HEK293 (cell line): ENCODE measurements around the gene WWOX.

ENCODE experiments used
- CTCF ChIA-PET: fragments of 350-600 bp; formaldehyde crosslinking; extraction: SDS; loops from one replicate; lab custom pipeline; 2021; ENCODE audit warnings: antibody characterized with exemption; lab: Yijun Ruan, JAX
- POLR2A ChIA-PET: fragments of 300-600 bp; formaldehyde crosslinking; extraction: SDS; loops from one replicate; lab custom pipeline; 2020; ENCODE audit warnings: antibody characterized with exemption, inconsistent platforms; lab: Yijun Ruan, JAX
- H3K27ac ChIP-seq: fragments of 200-500 bp; sonication (Bioruptor generic); 2 replicates; pipeline ENCODE4 v1.5.1; 2014; ENCODE audit warnings: low read depth, low read length, control low read depth, inconsistent platforms; ENCODE audit errors: extremely low read depth
- H3K36me3 ChIP-seq, 2 experiments: fragments of 200-500 bp in 1 of 2; sonication (Bioruptor generic) in 1 of 2; 1 replicate in 1 of 2; 2 replicates in 1 of 2; pipeline ENCODE4 v1.5.1; 2014 to 2017; ENCODE audit warnings: inconsistent platforms in 2 of 2, low read length in 2 of 2; ENCODE audit not compliant: control insufficient read depth in 2 of 2, insufficient read depth in 1 of 2
- H3K4me1 ChIP-seq: fragments of 200-500 bp; sonication (Bioruptor generic); 2 replicates; pipeline ENCODE4 v1.5.1; 2014; ENCODE audit warnings: mild to moderate bottlenecking, low read length, inconsistent platforms; ENCODE audit not compliant: control insufficient read depth, insufficient read depth
- H3K4me3 ChIP-seq: 2 replicates; pipeline ENCODE4 v1.5.1; 2011; ENCODE audit warnings: low read depth, mild to moderate bottlenecking, control low read depth, low read length, moderate library complexity
- H3K9me3 ChIP-seq: fragments of 200-500 bp; sonication (Bioruptor generic); 2 replicates; pipeline ENCODE4 v1.5.1; 2014; ENCODE audit warnings: low read depth, low read length, inconsistent platforms; ENCODE audit not compliant: control insufficient read depth, insufficient read depth
- HOXD13 ChIP-seq: sonication (generic); formaldehyde crosslinking; IDR thresholded peaks from 2 replicates; pipeline ENCODE4 v1.8.0; 2022; ENCODE audit warnings: missing genetic modification reagents, borderline replicate concordance
- PRDM6 ChIP-seq: fragments of 450-650 bp; formaldehyde crosslinking; IDR thresholded peaks from 2 replicates; pipeline ENCODE4 v1.5.1; 2017; ENCODE audit warnings: missing biosample characterization, missing genetic modification characterization
- TRIM28 ChIP-seq: IDR thresholded peaks from 2 replicates; pipeline ENCODE4 v1.6.1; 2011; ENCODE audit warnings: low read length, control low read depth, borderline replicate concordance
- ZBTB44 ChIP-seq: fragments of 450-650 bp; IDR thresholded peaks from 2 replicates; pipeline ENCODE4 v1.5.1; 2018; ENCODE audit warnings: missing biosample characterization, mild to moderate bottlenecking, missing genetic modification characterization
- ZIC2 ChIP-seq: fragments of 450-650 bp; formaldehyde crosslinking; IDR thresholded peaks from 2 replicates; pipeline ENCODE4 v1.5.1; 2016; ENCODE audit warnings: missing biosample characterization, missing genetic modification characterization
- ZNF214 ChIP-seq: fragments of 450-650 bp; formaldehyde crosslinking; IDR thresholded peaks from 2 replicates; pipeline ENCODE4 v1.5.1; 2017; ENCODE audit warnings: missing biosample characterization, mild to moderate bottlenecking, missing genetic modification characterization, borderline replicate concordance
- ZNF629 ChIP-seq: fragments of 450-650 bp; formaldehyde crosslinking; IDR thresholded peaks from 2 replicates; pipeline ENCODE4 v1.5.1; 2017; ENCODE audit warnings: missing biosample characterization, missing genetic modification characterization
- ZNF837 ChIP-seq: fragments of 450-650 bp; formaldehyde crosslinking; IDR thresholded peaks from 2 replicates; pipeline ENCODE4 v1.5.1; 2016; ENCODE audit warnings: missing biosample characterization, missing genetic modification characterization
- ZSCAN23 ChIP-seq: fragments of 450-650 bp; formaldehyde crosslinking; IDR thresholded peaks from 2 replicates; pipeline ENCODE4 v1.5.1; 2016; ENCODE audit warnings: missing biosample characterization, missing genetic modification characterization
- TF ChIP-seq, protein P1 (sequence below): fragments of 450-650 bp; formaldehyde crosslinking; IDR thresholded peaks from 2 replicates; pipeline ENCODE4 v1.5.1; 2016; ENCODE audit warnings: missing biosample characterization, missing genetic modification characterization
- TF ChIP-seq, protein P2 (sequence below): fragments of 450-650 bp; formaldehyde crosslinking; IDR thresholded peaks from 2 replicates; pipeline ENCODE4 v1.5.1; 2016; ENCODE audit warnings: missing biosample characterization, missing genetic modification characterization

Gene WWOX

DNA sequence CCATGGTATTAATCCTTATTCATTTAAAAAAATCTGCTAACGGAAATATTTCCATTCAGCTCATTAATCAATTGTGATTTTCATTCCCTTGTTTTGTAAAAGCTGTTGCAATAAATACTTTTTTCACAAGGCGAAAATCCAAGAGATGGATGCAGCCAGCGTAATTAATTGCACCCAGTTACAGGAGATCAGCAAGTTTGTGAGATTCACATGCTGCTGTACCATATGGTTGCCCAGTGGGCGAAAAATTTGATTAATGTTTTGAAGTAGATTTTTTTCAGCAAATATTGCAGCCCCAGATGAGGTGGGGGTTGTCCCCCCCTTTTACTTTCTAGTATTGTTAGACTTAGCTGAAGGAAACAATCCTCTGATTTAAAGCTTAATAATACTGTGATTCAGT lies 186.6 kb downstream of the WWOX start:
- TF ChIP-seq ZSCAN23 (tag by site-specific recombination), result no peak
- TF ChIP-seq PRDM6, result 0 out of 2 replicates have a peak, but pooled peaks have one; percentile 36
- TF ChIP-seq, protein P1, sequence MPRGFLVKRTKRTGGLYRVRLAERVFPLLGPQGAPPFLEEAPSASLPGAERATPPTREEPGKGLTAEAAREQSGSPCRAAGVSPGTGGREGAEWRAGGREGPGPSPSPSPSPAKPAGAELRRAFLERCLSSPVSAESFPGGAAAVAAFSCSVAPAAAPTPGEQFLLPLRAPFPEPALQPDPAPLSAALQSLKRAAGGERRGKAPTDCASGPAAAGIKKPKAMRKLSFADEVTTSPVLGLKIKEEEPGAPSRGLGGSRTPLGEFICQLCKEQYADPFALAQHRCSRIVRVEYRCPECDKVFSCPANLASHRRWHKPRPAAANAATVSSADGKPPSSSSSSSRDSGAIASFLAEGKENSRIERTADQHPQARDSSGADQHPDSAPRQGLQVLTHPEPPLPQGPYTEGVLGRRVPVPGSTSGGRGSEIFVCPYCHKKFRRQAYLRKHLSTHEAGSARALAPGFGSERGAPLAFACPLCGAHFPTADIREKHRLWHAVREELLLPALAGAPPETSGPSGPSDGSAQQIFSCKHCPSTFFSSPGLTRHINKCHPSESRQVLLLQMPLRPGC (tag by site-specific recombination), result no peak
- TF ChIP-seq ZIC2 (tag by site-specific recombination), result no peak
- TF ChIP-seq TRIM28, result no peak
- TF ChIP-seq ZNF837 (tag by site-specific recombination), result no peak
- no peak for TF ChIP-seq ZNF214
- CTCF ChIA-PET, result no interaction called here
- POLR2A ChIA-PET, result no interaction called here

DNA sequence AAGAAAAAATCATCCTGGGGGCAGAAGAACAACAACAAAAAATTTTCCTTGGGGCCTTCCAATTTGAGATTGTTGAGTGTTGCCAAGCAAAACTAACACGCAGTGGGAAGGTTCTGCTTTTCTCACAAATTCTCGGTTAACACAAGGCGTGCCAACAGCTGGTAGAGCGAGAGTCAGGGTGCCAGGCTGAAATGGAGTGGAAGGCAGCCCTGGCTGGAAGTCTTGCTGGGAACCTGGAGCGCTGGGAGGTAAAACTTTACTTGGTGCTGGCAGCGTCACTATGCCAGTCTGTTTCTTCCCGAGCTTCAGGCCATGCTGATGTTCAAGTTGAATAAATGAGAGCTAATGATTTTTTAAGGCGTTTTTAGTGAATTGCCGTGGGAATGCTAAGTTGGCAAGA lies 189.4 kb downstream of the WWOX start:
- H3K27ac ChIP-seq, result no peak overlapping the region; the same call in 1 of the 2 replicates
- CTCF ChIA-PET, result no interaction called here
- no peaks in the 10 kb centered on the region for H3K36me3 ChIP-seq
- POLR2A ChIA-PET, result no interaction called here
- no peak for TF ChIP-seq ZNF629 (tag by site-specific recombination)
- TF ChIP-seq, all 188 proteins: peak for 0
- no peak overlapping the region for H3K4me3 ChIP-seq
- peaks cover 23% of the 10 kb centered on the region for H3K4me1 ChIP-seq
- no peaks in the 10 kb centered on the region for H3K9me3 ChIP-seq

More for the DNA sequence above, 186.6 kb downstream of the WWOX start:
- H3K9me3 ChIP-seq, result no peaks in the 10 kb centered on the region
- H3K4me3 ChIP-seq, result no peak overlapping the region
- peaks cover 12% of the 10 kb centered on the region for H3K4me1 ChIP-seq
- H3K27ac ChIP-seq, result no peak overlapping the region
- H3K36me3 ChIP-seq, result no peaks in the 10 kb centered on the region

GRCh38 chr16:78289373-78289772 lies 189.9 kb downstream of the WWOX start:
- ChIA-PET CTCF (no interaction called here), POLR2A (no interaction called here)
- Histone ChIP-seq H3K36me3 (no peaks in the 10 kb centered on the region), H3K27ac (no peak overlapping the region; the same call in 1 of the 2 replicates), H3K4me1 (peaks cover 23% of the 10 kb centered on the region), H3K9me3 (no peaks in the 10 kb centered on the region)
- TF ChIP-seq, protein P2, sequence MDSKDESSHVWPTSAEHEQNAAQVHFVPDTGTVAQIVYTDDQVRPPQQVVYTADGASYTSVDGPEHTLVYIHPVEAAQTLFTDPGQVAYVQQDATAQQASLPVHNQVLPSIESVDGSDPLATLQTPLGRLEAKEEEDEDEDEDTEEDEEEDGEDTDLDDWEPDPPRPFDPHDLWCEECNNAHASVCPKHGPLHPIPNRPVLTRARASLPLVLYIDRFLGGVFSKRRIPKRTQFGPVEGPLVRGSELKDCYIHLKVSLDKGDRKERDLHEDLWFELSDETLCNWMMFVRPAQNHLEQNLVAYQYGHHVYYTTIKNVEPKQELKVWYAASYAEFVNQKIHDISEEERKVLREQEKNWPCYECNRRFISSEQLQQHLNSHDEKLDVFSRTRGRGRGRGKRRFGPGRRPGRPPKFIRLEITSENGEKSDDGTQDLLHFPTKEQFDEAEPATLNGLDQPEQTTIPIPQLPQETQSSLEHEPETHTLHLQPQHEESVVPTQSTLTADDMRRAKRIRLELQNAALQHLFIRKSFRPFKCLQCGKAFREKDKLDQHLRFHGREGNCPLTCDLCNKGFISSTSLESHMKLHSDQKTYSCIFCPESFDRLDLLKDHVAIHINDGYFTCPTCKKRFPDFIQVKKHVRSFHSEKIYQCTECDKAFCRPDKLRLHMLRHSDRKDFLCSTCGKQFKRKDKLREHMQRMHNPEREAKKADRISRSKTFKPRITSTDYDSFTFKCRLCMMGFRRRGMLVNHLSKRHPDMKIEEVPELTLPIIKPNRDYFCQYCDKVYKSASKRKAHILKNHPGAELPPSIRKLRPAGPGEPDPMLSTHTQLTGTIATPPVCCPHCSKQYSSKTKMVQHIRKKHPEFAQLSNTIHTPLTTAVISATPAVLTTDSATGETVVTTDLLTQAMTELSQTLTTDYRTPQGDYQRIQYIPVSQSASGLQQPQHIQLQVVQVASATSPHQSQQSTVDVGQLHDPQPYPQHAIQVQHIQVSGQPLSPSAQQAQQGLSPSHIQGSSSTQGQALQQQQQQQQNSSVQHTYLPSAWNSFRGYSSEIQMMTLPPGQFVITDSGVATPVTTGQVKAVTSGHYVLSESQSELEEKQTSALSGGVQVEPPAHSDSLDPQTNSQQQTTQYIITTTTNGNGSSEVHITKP (tag by site-specific recombination), result peak; percentile 44
- TF ChIP-seq HOXD13 (CRISPR knock-in tag) (no peak), ZBTB44 (tag by site-specific recombination) (no peak)
- TF ChIP-seq, all 188 proteins: peak for 1
- H3K4me3 ChIP-seq, result no peak overlapping the region
